Middle frontal gyrus (tissue), 1 donor: ENCODE data around the gene SLC26A11.
"Not testable (repeated sequence)": the region's sequence is repeated elsewhere in the genome, so short reads cannot be mapped to it uniquely, and the experiment has no call there.

Experiments used
- DNase-seq: peaks from one replicate; pipeline ENCODE4 v3.0.0-alpha.2; 2015; ENCODE audit warnings: low spot score; ENCODE audit errors: extremely low spot score

Gene SLC26A11

DNA sequence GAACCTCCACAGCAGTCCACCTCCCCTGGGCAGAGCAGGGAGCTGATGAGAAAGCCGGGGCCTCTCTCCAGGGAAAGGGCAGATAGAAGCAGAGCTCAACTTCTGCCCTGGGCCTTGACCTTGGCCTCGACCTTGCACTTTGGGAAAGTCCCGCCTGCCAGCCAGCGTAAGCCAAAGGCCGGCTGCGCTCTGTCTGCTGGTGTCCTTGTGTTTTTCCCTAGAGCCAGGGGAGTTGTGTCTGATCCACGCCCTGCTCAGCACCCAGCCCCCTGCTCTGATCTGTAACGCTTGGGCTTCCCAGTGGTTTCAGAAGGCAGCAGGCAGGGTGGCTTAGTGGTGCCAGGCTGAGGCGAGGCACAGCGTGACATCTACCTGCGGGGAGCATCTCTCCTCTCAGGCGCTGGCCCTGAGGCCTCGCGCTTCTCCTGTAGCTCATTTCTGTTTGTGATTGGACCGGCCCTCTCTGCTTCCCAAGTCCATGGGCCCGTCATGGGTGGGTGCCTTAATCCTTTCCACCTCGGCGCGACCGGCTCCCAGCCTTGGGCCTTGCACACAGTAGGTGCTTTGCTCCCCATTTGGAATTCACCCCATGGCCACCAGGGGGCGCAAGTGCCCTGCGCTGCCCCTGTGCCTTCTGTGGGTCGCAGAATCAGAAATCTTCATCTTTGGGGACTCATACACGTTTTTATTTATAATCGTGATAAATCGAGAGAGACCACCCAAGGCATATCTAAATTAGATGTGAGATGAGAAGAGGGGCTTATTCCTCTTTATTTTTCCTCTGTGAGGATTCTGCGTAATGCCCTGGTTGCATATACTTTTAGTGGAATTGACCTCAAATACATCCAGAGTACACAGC, 24.3 kb upstream of the SLC26A11 start:
- DNase-seq, result no peak

GRCh38 chr17:80196652-80197051, 23.6 kb upstream of the SLC26A11 start:
- DNase-seq, result no peak

GRCh38 chr17:80198144-80198661, 22.0 kb upstream of the SLC26A11 start:
- no peak for DNase-seq

- DNase-seq, result not testable (repeated sequence)
These were observed 20.9 kb upstream of the SLC26A11 start for GRCh38 chr17:80199295-80199694.

DNA sequence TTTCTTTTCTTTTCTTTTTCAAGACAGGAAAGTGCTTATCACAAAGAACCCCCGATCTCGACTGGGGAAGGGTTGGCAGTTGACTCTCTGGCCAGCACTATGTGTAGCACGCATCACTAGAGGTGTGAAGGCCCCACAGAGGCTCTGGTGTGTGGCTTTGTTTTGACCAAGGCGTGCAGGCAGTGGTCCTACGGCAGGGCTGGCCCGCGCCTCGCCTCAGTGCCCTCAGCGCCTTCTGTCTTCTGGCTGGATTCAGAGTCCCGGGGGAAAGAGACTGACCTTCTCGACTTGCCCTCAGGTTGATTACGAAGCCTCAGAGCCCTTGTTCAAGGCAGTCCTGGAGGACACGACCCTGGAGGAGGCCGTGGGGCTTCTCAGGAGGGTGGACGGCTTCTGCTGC, 18.8 kb upstream of the SLC26A11 start:
- DNase-seq, result no peak

DNA sequence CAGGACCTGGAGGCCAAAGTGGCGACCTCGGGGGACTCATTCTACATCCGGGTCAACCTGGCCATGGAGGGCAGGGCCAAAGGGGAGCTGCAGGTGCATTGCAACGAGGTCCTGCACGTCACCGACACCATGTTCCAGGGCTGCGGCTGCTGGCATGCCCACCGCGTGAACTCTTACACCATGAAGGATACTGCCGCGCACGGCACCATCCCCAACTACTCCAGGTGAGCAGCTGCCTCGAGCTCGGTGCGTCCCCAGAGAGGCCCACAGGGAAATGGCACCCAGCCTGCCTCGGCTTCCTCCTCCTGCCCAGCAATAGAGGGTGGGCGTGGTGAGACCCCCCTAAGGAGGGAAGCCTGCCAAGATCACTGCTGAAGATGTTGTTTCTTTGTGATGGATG, 18.0 kb upstream of the SLC26A11 start:
- no peak for DNase-seq

GRCh38 chr17:80203471-80203963, 16.7 kb upstream of the SLC26A11 start:
- DNase-seq, result no peak

DNA sequence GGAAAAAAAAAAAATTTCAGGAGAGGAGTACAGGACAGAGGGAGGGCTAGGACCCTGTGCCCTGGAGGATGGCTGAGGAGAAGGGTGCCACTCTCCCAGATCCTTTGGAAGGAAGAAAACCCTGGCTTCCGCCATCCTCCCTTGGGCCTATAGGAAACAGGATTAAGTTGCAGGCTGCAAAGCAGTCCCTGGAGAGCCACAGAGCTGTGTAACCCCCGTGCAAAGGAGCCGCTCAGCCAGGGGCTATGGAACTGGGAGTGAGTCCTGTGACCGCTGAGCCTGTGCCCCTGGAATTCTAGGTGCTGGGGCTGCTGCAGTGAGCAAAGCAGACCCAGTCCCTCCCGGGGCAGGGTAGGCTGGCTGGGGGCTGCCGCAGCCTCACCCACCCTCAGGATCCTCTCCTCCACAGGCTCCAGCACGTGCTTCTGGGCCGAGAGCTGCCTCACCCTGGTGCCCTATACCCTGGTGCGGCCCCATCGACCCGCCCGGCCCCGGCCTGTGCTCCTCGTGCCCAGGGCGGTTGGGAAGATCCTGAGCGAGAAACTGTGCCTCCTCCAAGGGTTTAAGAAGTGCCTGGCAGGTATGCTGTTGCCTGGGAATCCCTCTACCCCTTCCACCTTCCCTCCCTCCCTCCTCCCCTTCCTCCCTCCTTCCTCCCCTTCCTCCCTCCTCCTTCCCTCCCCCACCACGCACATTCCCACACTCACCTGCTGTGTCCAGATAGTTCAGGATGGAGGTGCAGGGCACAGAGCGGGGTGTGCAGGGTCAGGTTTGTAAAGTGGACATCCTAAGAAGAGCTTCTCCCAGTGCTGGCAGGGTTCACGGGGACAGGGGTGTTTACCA, 15.4 kb upstream of the SLC26A11 start:
- DNase-seq, result no peak

DNA sequence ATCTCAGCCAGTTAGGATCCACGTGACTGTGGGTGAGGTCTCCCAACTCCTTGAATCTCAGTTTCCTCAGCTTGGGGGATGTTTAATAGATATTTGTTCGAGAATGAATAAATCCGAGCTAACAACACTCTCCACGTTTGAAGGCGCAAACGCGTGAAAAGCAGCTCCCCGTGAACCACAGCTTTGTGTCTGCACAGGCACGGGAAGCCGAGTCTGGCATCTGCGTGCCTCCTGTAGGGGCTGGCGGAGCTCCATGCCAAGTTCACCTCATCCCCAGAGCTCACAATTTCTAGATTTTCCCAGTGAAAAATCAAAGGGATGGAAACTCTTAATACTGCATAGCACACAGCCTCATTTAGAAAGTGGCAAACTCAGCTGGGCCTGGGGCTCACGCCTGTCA, 14.4 kb upstream of the SLC26A11 start:
- DNase-seq, result no peak

DNA sequence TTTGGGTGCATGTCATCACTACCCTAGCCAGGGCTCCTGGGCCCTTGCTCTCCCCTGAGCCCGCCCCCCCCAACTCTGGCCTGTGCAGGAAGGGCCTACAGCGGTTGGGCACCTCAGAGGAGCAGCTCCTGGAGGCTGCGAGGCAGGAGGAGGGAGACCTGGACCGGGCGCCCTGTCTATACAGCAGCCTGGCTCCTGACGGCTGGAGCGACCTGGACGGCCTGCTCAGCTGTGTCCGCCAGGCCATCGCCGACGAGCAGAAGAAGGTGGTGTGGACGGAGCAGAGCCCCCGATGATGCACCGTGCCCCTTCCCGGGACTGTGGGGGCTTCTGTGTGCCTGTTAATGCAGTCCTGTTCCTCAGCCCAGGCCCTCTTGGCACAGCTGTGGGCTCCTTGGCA, 12.2 kb upstream of the SLC26A11 start:
- DNase-seq, result no peak

DNA sequence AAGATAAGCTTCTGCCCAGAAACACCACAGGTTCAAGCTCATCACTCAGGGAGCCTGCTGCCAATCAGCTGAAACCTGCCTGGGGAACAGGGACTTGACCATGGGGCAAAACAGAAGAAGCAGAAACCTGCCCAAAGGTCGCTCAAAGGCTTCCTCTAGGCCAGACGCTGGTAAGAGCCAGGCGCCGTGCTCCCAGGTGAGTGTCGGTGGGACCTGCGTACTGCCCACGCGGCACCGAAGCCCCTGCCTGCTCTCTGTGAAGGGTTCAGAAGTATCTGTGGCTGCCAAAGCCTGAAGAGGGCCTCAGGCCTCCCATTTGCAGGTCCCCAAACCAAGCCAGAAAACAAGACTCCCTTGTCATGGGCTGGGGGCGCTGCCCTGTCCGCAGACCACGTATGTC, 10.5 kb upstream of the SLC26A11 start:
- DNase-seq, result no peak

DNA sequence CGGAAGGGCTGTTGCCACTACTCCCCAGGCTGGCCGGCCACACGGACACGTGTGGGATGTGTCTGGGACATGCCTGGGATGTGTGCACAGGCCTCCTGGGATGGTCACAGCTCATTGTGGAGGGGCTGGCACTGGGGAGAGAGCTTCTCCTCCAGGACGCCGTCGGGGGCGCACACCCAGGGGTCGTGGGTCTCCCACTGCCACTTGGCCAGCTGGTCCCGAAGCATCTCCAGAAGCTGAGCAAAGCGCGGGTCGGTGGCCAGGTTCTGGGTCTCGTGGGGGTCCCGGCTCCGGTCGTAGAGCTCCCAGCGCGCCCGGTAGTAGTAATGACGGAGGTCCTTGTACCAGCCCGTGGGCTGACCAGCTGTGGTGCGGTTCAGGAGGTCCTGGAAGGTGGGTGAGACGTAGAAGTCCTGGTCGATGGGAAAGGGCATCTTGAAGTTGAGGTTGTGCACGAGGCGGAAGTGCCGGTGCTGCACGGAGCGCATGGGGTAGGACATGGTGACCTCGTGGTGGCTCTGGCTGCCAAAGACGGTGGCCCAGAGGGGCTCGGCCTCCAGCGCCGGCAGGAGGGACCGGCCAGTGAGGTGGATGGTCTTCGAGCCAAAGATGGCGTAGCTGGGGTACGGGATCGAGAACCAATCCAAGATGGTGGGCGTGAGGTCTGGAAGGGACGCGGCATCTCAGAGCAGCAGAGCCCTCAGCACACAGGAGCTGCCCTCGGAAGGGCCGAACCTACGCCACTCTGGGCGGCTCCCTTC, 9.7 kb upstream of the SLC26A11 start:
- DNase-seq, result no peak

- no peak for DNase-seq
These were observed 8.1 kb upstream of the SLC26A11 start for GRCh38 chr17:80212109-80212508.

DNA sequence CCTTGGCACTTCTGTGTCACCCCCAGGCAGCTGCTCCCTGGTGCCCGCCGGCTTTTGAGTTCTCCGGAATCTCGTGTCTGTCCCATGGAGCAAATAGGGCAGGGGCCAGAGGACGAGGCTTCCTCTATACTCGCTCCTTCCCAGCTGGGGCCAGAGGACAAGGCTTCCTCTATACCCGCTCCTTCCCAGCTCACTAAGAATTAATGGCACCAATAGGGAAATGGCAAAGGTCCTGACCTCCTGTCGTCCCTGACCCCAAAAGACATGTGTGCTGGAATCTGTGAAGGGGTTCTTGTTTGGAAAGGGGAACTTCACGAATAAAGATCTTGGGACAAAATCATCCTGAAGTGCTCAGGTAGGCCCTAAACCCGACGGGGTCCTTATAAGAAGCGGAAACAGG, 7.7 kb upstream of the SLC26A11 start:
- DNase-seq, result no peak

DNA sequence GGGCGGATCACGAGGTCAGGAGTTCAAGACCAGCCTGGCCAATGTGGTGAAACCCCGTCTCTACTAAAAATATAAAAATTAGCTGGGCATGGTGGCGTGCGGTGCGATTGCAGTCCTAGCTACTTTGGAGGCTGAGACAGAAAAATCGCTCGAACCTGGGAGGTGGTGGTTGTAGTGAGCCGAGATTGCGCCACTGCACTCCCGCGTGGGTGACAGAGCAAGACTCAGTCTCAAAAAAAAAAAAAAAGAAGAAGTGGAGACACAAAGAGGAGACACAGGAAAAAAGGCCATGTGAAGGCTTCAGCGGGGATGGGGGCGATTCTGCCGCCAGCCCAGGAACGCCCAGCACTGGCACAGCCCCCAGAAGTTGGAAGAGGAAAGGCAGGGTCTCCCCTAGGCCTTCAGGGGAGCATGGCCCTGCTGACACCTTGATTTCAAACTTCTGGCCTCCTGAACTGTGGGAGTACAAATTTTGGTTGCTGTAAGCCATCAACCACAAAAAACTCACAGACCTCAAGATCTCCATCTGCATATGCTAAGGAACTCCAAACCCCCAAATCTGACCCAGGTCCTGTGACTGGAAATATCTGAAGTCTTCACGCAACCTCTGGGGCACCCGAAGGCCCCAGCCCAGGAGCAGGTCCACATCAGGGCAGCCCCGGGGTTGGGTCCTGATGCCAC, 7.1 kb upstream of the SLC26A11 start:
- DNase-seq, result no peak

GRCh38 chr17:80213643-80213975, 6.6 kb upstream of the SLC26A11 start:
- DNase-seq, result no peak

GRCh38 chr17:80214012-80214877, 6.0 kb upstream of the SLC26A11 start:
- no peak for DNase-seq

- no peak for DNase-seq
These were observed 5.4 kb upstream of the SLC26A11 start for GRCh38 chr17:80214878-80215210.

DNA sequence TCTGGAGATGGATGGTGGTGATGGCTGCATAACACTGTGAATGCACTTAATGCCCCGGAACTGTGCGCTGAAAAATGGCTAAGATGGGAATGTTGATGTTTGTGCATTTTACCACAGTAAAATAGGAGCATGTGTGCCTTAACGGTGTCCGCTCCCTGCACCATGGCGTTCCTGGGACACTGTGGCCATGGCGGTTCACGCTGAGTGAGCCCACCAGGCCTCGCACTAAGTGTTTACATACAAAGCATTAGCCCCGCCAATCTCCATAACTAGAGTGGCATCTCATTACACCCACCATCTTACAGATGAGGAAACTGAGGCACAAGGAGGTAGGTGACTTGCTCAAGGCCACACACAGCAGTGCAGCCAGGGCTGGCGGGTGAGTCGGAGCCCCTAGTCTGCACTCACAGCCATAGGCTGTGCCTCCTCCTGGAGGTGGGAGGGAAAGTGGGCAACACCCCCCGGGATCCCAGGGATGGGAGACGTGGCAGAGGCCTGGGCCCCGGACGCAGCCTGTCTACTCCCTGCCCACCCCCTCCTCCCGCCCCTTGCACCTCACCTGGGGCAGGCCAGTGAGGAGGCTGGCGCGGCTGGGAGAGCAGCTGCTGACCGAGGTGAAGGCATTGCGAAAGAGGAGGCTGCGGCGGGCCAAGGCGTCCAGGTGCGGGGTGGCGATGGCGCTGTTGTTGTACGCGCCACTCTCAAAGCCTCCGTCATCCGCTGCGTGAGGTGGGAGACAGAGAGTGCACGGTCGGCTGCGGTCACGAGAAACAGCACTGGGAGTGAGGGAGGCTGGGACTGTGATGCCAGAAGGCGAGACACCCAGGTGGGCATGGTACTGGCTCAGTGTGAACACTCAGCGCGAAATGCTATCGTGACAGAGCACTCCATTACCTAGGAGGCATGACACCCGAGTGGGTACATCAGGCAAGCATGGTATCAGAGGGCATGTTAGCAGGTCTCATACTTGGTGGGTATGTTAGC, 3.5 kb upstream of the SLC26A11 start:
- no peak for DNase-seq
